GM19324 (cell line): ENCODE results near the gene SMIM24.
"Not testable (repeated sequence)": the region's sequence is repeated elsewhere in the genome, so short reads cannot be mapped to it uniquely, and the experiment has no call there.

Experiments used
- ATAC-seq: cut with Tn5 transposase; IDR thresholded peaks from one replicate; pipeline ENCODE4 v1.9.1; 2021; ENCODE audit warnings: mild to moderate bottlenecking, moderate library complexity; ENCODE audit not compliant: unreplicated experiment, low FRiP score

SMIM24 gene

GRCh38 chr19:3458229-3459088, 21.9 kb downstream of the SMIM24 start:
- no peak for ATAC-seq

GRCh38 chr19:3457528-3458228, 22.6 kb downstream of the SMIM24 start:
- no peak for ATAC-seq

DNA sequence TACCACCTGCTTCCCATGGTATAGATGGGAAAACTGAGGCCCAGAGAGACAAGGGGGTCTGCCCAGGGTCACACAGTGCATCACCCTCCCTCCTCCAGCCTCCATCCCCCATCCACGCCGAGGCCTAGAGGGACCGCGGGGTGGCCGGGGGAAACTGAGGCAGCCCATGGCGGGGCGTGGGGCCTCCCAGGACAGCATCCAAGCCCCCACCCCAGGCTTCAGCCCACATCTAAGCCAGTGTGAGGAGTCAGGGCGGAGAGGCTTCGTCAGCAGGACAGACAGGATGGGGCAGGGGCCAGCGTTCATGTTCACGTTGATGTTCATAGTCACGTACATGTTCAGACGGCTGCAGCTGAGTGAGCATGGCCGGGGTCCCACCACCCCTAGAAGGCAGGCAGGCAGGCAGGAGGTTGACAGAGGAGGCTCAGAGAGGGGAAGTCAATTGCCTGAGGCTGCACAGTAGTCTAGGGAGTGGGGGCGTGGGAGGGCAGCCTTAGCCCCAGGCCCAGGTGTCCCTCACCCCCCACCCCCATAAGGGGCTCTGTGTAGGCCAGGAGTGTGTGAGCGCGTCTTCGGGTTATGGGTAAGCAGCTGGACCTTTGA, 23.3 kb downstream of the SMIM24 start:
- ATAC-seq = no peak

- ATAC-seq = no peak
Measured at GRCh38 chr19:3455960-3456601, 24.2 kb downstream of the SMIM24 start.

GRCh38 chr19:3455393-3455955, 24.9 kb downstream of the SMIM24 start:
- ATAC-seq = no peak

DNA sequence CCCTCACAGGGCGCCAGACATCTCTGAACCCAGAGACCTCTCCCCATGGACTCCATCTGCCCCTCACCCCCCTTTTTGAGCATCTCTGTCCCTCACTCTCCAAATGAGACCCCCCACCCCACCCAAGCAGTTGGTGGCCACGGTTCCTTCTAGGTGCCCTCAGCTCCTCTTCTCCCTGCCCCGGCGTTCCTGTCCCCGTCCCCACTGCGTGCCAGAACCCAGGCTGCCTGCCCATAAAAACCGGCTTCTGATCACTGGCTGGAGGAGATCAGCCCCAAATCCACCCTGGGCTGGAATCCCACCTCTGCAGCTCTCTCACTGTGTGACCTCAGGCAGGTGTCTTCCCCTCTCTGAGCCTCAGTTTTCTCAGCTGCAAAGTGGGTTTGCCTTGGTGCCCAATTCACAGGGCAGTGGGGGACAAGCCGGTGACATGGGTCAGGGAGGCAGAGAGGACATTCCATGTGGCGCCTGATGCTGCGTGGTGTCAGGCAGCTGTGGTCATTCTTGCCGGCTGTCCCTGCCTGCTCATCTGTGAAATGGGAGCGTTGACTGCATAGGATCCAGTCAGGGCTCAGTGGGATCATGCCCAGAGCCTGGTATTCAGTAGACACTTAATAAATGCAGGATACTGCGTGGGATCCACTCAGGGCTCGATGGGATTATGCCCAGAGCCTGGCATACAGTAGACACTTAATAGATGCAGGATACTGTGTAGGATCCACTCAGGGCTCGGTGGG, 25.5 kb downstream of the SMIM24 start:
- no peak for ATAC-seq

- no peak for ATAC-seq
Measured at GRCh38 chr19:3453840-3454239, 26.5 kb downstream of the SMIM24 start.

GRCh38 chr19:3452942-3453214, 27.4 kb downstream of the SMIM24 start:
- ATAC-seq = not testable (repeated sequence)

DNA sequence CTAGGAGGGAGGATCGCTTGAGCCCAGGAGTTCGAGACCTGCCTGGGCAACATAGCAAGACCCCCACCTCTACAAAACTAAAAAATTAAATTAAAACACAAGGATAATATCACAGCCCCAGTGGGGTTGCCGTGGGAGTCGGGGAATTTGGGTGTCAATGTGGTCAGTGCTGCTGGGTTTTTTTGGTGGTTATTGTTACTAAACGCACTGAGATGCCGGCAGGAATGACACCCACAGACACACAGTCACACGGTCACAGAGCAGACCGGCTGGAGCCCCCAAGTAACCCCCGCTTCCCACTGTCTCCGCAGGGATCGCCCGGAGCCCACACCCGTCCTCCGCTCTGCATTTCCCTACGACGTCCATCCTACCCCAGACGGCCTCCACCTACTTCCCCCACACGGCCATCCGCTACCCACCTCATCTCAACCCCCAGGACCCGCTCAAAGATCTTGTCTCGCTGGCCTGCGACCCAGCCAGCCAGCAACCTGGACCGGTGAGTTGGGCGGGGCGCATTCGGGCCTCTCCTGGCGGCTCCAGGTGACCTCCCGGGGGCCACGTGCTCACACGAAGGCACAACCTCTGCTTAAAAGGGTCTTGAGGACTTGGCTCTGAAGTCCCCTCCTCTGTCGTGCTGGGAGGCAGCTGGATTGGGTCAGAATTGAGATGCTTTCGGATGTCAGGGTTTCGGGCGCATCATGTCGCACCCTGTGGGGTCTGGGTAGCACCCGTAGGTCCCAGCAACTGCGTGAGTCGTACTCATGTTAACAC, 28.0 kb downstream of the SMIM24 start:
- no peak for ATAC-seq

- no peak for ATAC-seq
Measured at GRCh38 chr19:3451451-3451866, 28.9 kb downstream of the SMIM24 start.

DNA sequence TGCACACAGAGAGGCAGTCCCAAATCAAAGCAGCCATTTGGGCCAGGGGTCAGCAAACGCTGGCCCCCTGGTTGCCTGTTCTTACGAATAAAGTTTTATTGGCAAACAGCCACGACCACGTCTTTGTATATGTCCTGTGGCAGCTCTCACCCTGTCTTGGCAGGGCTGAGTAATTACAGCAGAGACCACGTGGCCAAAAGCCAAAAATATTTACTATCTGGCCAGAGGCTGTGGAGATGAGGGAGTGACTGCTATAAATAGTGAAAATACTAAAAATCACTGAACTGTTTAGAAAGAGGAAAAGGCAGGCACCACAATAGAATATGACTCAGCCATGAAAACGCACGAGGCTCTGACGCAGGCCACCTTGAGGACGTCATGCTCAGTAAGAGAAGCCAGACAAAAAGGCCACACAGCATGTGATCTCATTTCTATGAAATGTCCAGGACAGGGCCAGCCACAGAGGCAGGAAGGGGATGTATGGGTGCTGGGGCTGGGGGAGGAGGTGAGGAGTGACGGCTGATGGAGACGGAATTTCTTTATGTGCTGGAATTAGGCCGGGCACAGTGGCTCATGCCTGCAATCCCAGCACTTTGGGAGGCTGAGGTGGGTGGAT, 29.4 kb downstream of the SMIM24 start:
- no peak for ATAC-seq

GRCh38 chr19:3448616-3449334, 31.6 kb downstream of the SMIM24 start:
- no peak for ATAC-seq

GRCh38 chr19:3446657-3447056, 33.7 kb downstream of the SMIM24 start:
- ATAC-seq = not testable (repeated sequence)

DNA sequence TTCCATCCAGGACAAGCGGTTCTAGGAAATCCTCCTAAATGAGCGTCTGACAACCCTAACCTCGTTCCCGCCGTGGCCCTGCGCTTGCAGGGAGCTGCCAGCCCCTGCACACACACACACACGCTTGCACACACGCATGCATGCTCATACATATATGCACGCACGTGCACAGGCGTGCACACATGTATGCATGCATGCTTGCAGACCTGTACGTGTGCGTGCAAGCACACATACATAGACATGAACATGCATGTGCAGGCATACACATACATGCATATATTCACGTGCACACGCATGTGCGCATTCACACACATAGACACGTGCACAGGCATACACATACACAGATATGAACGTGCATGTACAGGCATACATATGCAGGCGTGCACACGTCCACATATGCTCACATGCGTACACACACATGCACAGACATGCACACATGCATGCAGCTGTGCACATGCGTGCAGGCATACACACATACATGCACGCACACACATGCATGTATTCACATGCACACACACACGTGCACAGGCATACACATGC, 35.6 kb downstream of the SMIM24 start:
- ATAC-seq = no peak

- ATAC-seq = no peak
Measured at GRCh38 chr19:3443840-3444694, 36.3 kb downstream of the SMIM24 start.

- no peak for ATAC-seq
Measured at GRCh38 chr19:3442487-3443071, 37.7 kb downstream of the SMIM24 start.

DNA sequence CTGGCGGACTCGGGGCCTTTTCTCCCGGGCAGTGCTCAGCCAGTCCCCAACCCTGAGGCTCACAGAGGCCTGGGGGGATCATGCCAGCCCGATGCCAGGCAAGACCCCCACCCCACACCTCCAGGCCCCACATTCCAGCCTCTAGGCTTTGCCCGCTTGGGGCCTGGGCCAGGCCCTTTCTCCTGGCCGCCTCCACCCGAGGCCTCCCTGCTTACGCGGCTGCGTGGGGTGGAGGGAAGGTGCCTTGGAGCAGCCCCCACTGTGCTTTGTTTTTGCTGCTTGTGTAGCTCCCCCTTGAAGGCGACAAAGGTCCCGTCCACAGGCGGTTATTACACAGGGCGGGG, 38.4 kb downstream of the SMIM24 start:
- no peak for ATAC-seq
